B cell (primary cell): ENCODE measurements around the gene SLC40A1. TPM values are rescaled to one million over a fixed set of nuclear protein-coding genes. Genes with fewer than 3 reads are reported as not detected.

Experiments used
- ATAC-seq: fragments of 200-7000 bp; cut with Tn5 transposase; one replicate; pipeline ENCODE4 v1.10.0; 2021; ENCODE audit warnings: low read depth, mild to moderate bottlenecking, moderate number of reproducible peaks, moderate library complexity
- CTCF ChIA-PET: fragments of 350-600 bp; sonication (Branson Sonifier 250); formaldehyde crosslinking; loops from one replicate; lab custom pipeline; 2021; ENCODE audit warnings: antibody characterized with exemption, inconsistent platforms; lab: Charles Lee
- POLR2A ChIA-PET: fragments of 350-600 bp; sonication (Branson Sonifier 250); formaldehyde crosslinking; loops from one replicate; lab custom pipeline; 2021; ENCODE audit warnings: antibody characterized with exemption; lab: Charles Lee
- DNase-seq: peaks from one replicate; pipeline ENCODE4 v3.0.0; 2013
- H2AFZ ChIP-seq: 2 replicates; pipeline ENCODE4 v1.6.1; 2012; ENCODE audit warnings: mild to moderate bottlenecking, low read depth, low read length; ENCODE audit not compliant: insufficient read depth, poor library complexity, severe bottlenecking
- H3K27ac ChIP-seq, 2 donors: 1 replicate in 1 of 2; 2 replicates in 1 of 2; pipeline ENCODE4 v1.5.1; 2012 to 2013; ENCODE audit warnings: low read length in 2 of 2, mild to moderate bottlenecking in 2 of 2, moderate library complexity in 1 of 2
- H3K27me3 ChIP-seq, 4 experiments: fragments of 200-600 bp in 1 of 4; sonication (generic) in 1 of 4; replicated peaks in 1 of 4; 1 replicate in 2 of 4; 2 replicates in 2 of 4; pipeline versions ENCODE4 v1.6.1 to v1.7.0; 2013 to 2016; ENCODE audit warnings: low read length in 3 of 4, mild to moderate bottlenecking in 2 of 4, mixed read lengths in 1 of 4, moderate library complexity in 1 of 4; ENCODE audit not compliant: insufficient read depth in 4 of 4, control insufficient read depth in 3 of 4; ENCODE audit errors: control extremely low read depth in 1 of 4
- H3K36me3 ChIP-seq, 2 experiments: replicated peaks in 1 of 2; 1 replicate in 1 of 2; 2 replicates in 1 of 2; pipeline versions ENCODE4 v1.6.1 to v1.7.1; 2013; ENCODE audit warnings: low read length in 1 of 2; ENCODE audit not compliant: insufficient read depth in 2 of 2, control insufficient read depth in 1 of 2; ENCODE audit errors: control extremely low read depth in 1 of 2, extremely low read depth in 1 of 2
- H3K4me1 ChIP-seq, 2 donors: fragments of 200-600 bp in 1 of 2; sonication (generic) in 1 of 2; 1 replicate in 1 of 2; 2 replicates in 1 of 2; pipeline versions ENCODE4 v1.5.1 to v1.6.1; 2013 to 2017; ENCODE audit warnings: low read length in 2 of 2; ENCODE audit not compliant: control insufficient read depth in 2 of 2, insufficient read depth in 2 of 2
- H3K4me2 ChIP-seq: replicated peaks from 2 replicates; pipeline ENCODE3; 2012; ENCODE audit warnings: mild to moderate bottlenecking, low read depth, low read length; ENCODE audit not compliant: poor library complexity, severe bottlenecking
- H3K4me3 ChIP-seq, 5 experiments: fragments of 200-600 bp in 1 of 5; sonication (generic) in 1 of 5; 1 replicate in 3 of 5; 2 replicates in 2 of 5; pipeline versions ENCODE4 v1.5.1 to v1.7.0; 2011 to 2016; ENCODE audit warnings: low read length in 4 of 5, mild to moderate bottlenecking in 4 of 5, low read depth in 2 of 5, control low read depth in 1 of 5, moderate library complexity in 1 of 5; ENCODE audit not compliant: insufficient read depth in 1 of 5; ENCODE audit errors: control extremely low read depth in 1 of 5, extremely low read depth in 1 of 5
- H3K79me2 ChIP-seq: fragments of 200-600 bp; sonication (generic); one replicate; pipeline ENCODE4 v1.6.0; 2016; ENCODE audit warnings: low read length; ENCODE audit not compliant: control insufficient read depth, insufficient read depth
- H3K9ac ChIP-seq: fragments of 200-600 bp; sonication (generic); 2 replicates; pipeline ENCODE4 v1.6.1; 2017; ENCODE audit warnings: mild to moderate bottlenecking, low read length, moderate library complexity
- H3K9me3 ChIP-seq, 3 donors: one replicate each; pipeline versions ENCODE4 v1.6.1 to v1.7.1; 2013; ENCODE audit warnings: low read length in 2 of 3; ENCODE audit not compliant: control insufficient read depth in 2 of 3, insufficient read depth in 1 of 3; ENCODE audit errors: control extremely low read depth in 1 of 3
- H4K20me1 ChIP-seq: 2 replicates; pipeline ENCODE4 v1.6.0; 2012; ENCODE audit warnings: mild to moderate bottlenecking, low read length; ENCODE audit not compliant: insufficient read depth, control insufficient read depth, poor library complexity, severe bottlenecking
- H3K27ac Mint-ChIP-seq: one replicate; pipeline ENCODE4 v1.8.0; 2021; ENCODE audit warnings: mixed read lengths
- H3K27me3 Mint-ChIP-seq: one replicate; pipeline ENCODE4 v1.8.0; 2021; ENCODE audit warnings: mixed read lengths
- H3K4me1 Mint-ChIP-seq: one replicate; pipeline ENCODE4 v1.8.0; 2021; ENCODE audit warnings: mixed read lengths
- H3K4me3 Mint-ChIP-seq: one replicate; pipeline ENCODE4 v1.8.0; 2021; ENCODE audit warnings: mixed read lengths
- H3K9me3 Mint-ChIP-seq: one replicate; pipeline ENCODE4 v1.8.0; 2022; ENCODE audit warnings: mixed read lengths; ENCODE audit not compliant: insufficient read depth
- CTCF ChIP-seq: fragments of 200-600 bp; IDR thresholded peaks from one replicate; pipeline ENCODE4 v1.8.0; 2022; ENCODE audit warnings: antibody characterized with exemption, mild to moderate bottlenecking
- EZH2 ChIP-seq: IDR thresholded peaks from 2 replicates; pipeline ENCODE4 v1.6.1; 2012; ENCODE audit warnings: borderline replicate concordance, low read depth, mild to moderate bottlenecking, moderate library complexity, low read length; ENCODE audit not compliant: insufficient read depth, poor library complexity, severe bottlenecking
- WGBS: methylation state at CpG from one replicate; pipeline ENCODE4 v1.1.5; 2013; ENCODE audit warnings: missing lambda C conversion rate; ENCODE audit not compliant: insufficient coverage; 5-methylcytosine and 5-hydroxymethylcytosine counted together
- intact Hi-C: fragments of 100-400 bp; cut with micrococcal nuclease; formaldehyde crosslinking; loops from one replicate; pipeline ENCODE4 v1.10.0; 2022
- polyA plus RNA-seq: library from polyadenylated mRNA; depleted of rRNA; stranded (reverse); fragments of >200 nt; gene quantifications from 2 replicates; pipeline ENCODE4 v1.2.3, GENCODE V29; 2012
- total RNA-seq, 2 donors: library from RNA; stranded (reverse); fragments of 120-200 nt in 1 of 2; gene quantifications; 1 replicate in 1 of 2; 2 replicates in 1 of 2; pipeline versions ENCODE4 v1.2.3 to v1.2.4, GENCODE V29; 2013 to 2022

Gene SLC40A1
- total and polyA plus RNA-seq, 2 donors (not counting 1 experiment from before 2014, with no cell fraction given) = 0.07 to 0.39 TPM

GRCh38 chr2:189536830-189537229 is 43.8 kb downstream of the SLC40A1 start:
- Histone ChIP-seq H3K27me3 (no peaks in the 10 kb centered on the region), H3K79me2 (no peaks in the 10 kb centered on the region), H3K9ac (no peak overlapping the region), H3K36me3 (no peaks in the 10 kb centered on the region), H4K20me1 (no peaks in the 10 kb centered on the region), H2AFZ (no peak overlapping the region), H3K9me3 (no peaks in the 10 kb centered on the region), H3K27ac (no peak overlapping the region), H3K4me3 (no peak overlapping the region), H3K4me2 (no peak overlapping the region), H3K4me1 (no peaks in the 10 kb centered on the region)
- H3K27me3 Mint-ChIP-seq = peaks cover 14% of the 10 kb centered on the region
- no peak overlapping the region for H3K27ac Mint-ChIP-seq
- H3K4me1 Mint-ChIP-seq = no peaks in the 10 kb centered on the region
- DNase-seq (no peak), ATAC-seq (no peak)
- ChIA-PET CTCF (no interaction called here), POLR2A (no interaction called here)
- H3K4me3 Mint-ChIP-seq = no peak overlapping the region
- no peaks in the 10 kb centered on the region for H3K9me3 Mint-ChIP-seq
- WGBS = 100% methylated on average over 1 of the region's 3 CpGs
- intact Hi-C loops = no loop called here
- TF ChIP-seq CTCF (no peak), EZH2 (no peak)

- TF ChIP-seq EZH2 (no peak), CTCF (no peak)
- Histone ChIP-seq H3K79me2 (no peaks in the 10 kb centered on the region), H2AFZ (no peak overlapping the region), H4K20me1 (no peaks in the 10 kb centered on the region), H3K4me2 (no peak overlapping the region), H3K9ac (no peak overlapping the region), H3K4me3 (no peak overlapping the region), H3K9me3 (no peaks in the 10 kb centered on the region), H3K36me3 (no peaks in the 10 kb centered on the region), H3K27me3 (no peaks in the 10 kb centered on the region), H3K4me1 (no peaks in the 10 kb centered on the region), H3K27ac (no peak overlapping the region)
- intact Hi-C loops = no loop called here
- WGBS = 60% methylated on average over 1 of the region's 1 CpG
- Mint-ChIP-seq H3K4me1 (no peaks in the 10 kb centered on the region), H3K27me3 (peaks cover 18% of the 10 kb centered on the region), H3K4me3 (no peak overlapping the region), H3K9me3 (no peaks in the 10 kb centered on the region), H3K27ac (no peak overlapping the region)
- CTCF ChIA-PET = no interaction called here
- DNase-seq (no peak), ATAC-seq (no peak)
- POLR2A ChIA-PET = no interaction called here
These were observed 45.4 kb downstream of the SLC40A1 start for GRCh38 chr2:189534854-189535832.
